Erythroblast (primary cell): ENCODE data around the gene ADAMTS2.

Experiments
- GATA1 ChIP-seq: IDR thresholded peaks from 2 replicates; pipeline ENCODE4 v1.6.1; 2011; ENCODE audit warnings: low read depth, mild to moderate bottlenecking, control low read depth, low read length, moderate library complexity
- POLR2A ChIP-seq: IDR thresholded peaks from 2 replicates; pipeline ENCODE4 v1.6.1; 2011; ENCODE audit warnings: mild to moderate bottlenecking, low read length

DNA sequence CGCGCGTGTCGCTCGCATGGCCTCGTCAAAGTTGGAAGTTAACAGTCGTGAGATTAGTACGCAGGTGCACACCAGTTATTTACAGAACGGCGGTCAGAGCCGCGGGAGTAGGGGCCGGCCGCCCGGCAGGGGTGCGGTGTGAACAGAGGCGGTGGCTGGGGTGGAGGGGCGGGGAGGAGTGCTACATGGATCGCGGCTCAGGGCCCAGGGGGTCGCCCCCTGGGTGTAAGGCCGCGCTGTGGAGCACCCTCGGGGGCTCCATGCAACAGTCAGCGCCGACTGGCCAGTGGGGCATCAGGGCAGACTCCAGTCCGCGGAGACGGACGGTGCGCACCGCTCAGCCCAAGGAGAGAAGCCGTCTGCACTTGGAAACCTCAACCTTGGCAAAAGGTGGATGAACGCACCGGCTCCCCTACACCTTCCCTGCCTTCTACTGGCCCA is 224.8 kb downstream of the ADAMTS2 start:
- TF ChIP-seq POLR2A (no peak), GATA1 (no peak)
